GM13976 (cell line): ENCODE measurements around the gene UQCRC2.
A peak's percentile ranks its signal among the peaks of the same experiment; 100 is the strongest.

Experiments
- DNase-seq: peaks from one replicate; pipeline ENCODE4 v3.0.0; 2012; ENCODE audit warnings: low spot score
- in situ Hi-C: fragments of 300-500 bp; cut with MboI; formaldehyde crosslinking; loops from one replicate; pipeline ENCODE4 v1.12.0; 2022; ENCODE audit warnings: low sequenced_read_pairs, mixed read lengths, inconsistent platforms; ENCODE audit not compliant: unreplicated experiment
- TF ChIP-seq, protein P1 (sequence below): IDR thresholded peaks from 2 replicates; pipeline ENCODE4 v1.5.1; 2012; ENCODE audit warnings: borderline replicate concordance, mild to moderate bottlenecking; ENCODE audit not compliant: insufficient read depth; ENCODE audit errors: extremely low read depth, missing control alignments, control extremely low read depth

UQCRC2 gene

DNA sequence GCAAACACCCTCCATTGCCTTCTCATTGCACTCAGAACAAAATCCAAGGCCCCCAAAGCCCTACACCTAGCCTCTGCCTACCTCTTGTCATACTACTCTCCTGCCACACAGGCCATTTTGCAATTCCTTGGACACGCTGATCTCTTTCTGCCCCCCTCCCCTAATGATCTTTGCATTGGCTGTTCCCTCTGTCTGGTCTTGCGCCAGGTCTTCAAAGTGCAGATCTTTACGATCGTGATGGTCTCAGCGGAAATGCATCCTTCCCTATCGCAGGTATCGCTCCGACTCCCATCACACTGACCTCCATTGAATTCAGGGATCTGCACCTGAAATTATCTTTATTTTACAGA is 54.0 kb downstream of the UQCRC2 start:
- in situ Hi-C loops = no loop called here
- DNase-seq = no peak

DNA sequence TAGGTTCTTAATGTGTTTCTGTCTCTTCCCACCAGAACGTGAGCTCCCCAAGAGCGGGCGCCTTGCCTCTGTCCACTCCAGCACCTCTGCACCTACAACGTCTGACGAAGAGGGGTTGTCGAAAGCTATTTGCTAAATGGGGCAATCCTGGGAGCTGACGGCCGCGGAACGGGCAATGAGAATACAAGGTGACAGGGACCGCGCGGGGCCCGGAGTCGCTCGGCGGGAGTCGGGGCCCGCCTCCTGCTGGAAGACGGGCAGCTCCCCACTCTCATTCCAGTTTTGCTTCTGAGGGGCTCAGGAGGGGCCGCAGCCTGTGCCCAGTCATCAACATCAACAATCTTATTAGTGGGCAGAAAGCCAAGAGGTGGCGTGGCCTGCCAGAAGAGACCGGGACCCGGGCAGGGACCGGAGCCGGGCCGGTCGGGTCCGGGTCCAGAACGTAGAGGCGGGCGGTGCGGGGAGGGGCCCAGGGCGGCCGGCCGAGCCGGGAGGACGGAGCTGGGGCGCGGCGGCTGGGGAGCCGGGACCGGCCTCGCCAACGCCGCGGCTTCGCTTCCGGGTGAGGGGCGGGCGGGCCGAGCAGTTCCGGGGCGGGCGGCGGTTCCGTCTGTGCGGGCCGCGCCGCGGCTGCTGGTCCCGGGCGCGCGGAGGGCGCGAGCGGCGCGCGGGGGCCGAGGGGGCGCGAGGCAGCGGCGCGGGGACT is 54.5 kb downstream of the UQCRC2 start, which contains the start of gene MOSMO:
TSS of gene MOSMO (plus strand) at position 603 of the 706 bp plus-strand sequence. CDS start 191 bp downstream, outside the sequence.
- in situ Hi-C loops = no loop called here
- TF ChIP-seq, protein P1, sequence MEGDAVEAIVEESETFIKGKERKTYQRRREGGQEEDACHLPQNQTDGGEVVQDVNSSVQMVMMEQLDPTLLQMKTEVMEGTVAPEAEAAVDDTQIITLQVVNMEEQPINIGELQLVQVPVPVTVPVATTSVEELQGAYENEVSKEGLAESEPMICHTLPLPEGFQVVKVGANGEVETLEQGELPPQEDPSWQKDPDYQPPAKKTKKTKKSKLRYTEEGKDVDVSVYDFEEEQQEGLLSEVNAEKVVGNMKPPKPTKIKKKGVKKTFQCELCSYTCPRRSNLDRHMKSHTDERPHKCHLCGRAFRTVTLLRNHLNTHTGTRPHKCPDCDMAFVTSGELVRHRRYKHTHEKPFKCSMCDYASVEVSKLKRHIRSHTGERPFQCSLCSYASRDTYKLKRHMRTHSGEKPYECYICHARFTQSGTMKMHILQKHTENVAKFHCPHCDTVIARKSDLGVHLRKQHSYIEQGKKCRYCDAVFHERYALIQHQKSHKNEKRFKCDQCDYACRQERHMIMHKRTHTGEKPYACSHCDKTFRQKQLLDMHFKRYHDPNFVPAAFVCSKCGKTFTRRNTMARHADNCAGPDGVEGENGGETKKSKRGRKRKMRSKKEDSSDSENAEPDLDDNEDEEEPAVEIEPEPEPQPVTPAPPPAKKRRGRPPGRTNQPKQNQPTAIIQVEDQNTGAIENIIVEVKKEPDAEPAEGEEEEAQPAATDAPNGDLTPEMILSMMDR = no peak
- peak; percentile 91 for DNase-seq

More for the DNA sequence above, 54.0 kb downstream of the UQCRC2 start:
- TF ChIP-seq, protein P1 = no peak

DNA sequence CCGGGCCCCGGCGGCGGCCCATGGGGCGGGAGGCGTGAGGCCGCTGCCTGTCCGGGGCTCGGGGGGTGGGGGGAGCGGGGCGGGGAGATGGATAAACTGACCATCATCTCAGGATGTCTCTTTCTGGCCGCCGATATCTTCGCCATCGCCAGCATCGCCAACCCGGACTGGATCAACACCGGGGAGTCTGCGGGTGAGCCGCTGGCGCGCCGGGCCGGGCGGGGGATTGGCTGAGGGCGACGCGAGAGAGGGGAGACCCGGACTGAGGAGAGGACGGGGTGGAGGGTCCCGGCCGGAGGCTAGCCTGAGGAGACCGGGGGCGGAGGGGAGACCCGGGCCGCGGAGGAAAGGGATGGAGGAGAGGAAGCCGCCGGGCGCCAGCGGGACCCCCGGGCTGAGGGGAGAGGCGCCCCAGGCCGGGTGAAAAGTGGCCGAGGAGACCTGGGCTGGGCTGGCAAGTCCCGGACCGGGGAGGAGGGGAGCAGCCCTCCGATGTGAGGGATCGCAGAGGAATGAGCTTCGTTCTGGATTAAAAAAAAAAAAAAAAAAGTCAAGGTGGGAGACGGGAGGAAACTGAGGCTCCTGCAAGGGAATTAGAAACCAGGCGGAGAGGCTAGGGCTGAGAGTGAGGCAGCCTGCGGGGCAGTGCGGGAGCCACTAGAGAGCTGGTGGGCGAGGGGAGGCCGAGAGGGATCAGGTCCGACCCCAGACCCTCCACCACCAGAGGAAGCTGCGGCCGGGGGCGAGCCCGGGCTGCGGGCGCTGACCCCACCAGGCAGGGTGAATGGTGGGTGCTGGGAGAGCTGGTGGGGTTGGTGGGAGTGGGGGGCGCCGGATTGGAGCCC is 55.3 kb downstream of the UQCRC2 start:
- TF ChIP-seq, protein P1 = no peak
- DNase-seq = no peak
- in situ Hi-C loops = no loop called here

DNA sequence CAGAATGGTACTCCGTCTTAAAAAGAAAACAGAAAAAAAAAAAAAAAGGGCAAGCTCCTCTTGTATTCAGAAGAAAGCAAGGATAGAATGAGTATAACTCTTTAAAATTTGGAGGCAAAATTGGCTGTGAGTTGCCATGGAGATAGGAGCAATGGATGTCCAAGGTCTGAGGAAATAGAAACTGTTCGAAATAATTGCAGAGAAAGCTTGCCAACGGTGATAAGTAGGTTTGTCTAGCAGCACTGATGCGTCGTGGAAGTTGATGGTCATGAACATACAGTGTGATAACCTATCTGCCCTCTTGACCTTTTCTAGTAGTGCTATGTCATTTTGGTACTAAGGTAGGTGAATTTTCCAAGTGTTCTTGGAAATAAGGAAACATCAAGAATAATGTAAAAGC is 57.7 kb downstream of the UQCRC2 start:
- in situ Hi-C loops = no loop called here
- DNase-seq = no peak
- TF ChIP-seq, protein P1 = no peak

DNA sequence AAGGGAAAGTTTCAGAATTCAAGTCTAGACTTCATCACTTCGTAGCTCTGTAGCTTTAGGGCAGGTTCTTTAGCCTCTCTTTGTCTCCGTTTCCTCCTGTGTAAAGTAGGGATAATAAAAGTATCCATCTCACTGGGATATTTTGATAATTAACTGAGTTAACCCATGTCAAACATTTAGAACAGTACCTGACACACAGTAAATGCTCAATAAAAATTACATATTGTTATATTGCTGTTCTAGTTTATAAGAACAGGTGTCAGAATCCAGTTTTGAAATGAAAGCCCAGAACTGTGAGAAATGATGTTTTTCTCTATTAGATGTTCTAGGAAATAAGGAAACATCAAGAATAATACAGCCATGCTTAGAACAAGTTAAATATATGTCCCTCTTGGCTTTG is 59.1 kb downstream of the UQCRC2 start:
- in situ Hi-C loops = no loop called here

DNA sequence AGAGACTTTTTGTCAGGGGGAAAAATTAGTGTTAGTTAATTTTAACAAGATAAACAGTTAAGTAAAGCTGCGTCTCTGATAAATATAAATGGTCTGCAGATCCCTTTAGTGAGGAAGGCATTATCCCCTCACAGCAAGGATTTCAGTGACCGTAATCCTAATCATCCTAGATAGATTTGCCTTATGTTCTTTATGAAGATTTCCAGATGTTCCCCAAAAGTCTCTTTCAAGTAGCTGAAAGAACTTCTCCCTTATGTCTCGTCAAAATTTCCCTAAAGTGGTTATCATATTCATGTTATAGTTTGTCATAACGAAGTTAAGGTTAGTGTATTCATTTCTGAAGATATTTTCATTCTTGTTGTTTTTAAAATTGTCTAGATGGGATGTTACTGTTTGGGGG is 60.3 kb downstream of the UQCRC2 start:
- in situ Hi-C loops = no loop called here
- no peak for DNase-seq

More for the DNA sequence above, 59.1 kb downstream of the UQCRC2 start:
- TF ChIP-seq, protein P1 = no peak
- DNase-seq = no peak

More for the DNA sequence above, 60.3 kb downstream of the UQCRC2 start:
- TF ChIP-seq, protein P1 = no peak
